CD4-positive, alpha-beta T cell treated with Interleukin-10 for 1 hour (primary cell): ENCODE data around the gene SLC29A1.
"Not testable (repeated sequence)": the region's sequence is repeated elsewhere in the genome, so short reads cannot be mapped to it uniquely, and the experiment has no call there.

Source experiments
- DNase-seq: peaks from one replicate; pipeline ENCODE4 v3.0.0-alpha.2; 2020

Gene SLC29A1

DNA sequence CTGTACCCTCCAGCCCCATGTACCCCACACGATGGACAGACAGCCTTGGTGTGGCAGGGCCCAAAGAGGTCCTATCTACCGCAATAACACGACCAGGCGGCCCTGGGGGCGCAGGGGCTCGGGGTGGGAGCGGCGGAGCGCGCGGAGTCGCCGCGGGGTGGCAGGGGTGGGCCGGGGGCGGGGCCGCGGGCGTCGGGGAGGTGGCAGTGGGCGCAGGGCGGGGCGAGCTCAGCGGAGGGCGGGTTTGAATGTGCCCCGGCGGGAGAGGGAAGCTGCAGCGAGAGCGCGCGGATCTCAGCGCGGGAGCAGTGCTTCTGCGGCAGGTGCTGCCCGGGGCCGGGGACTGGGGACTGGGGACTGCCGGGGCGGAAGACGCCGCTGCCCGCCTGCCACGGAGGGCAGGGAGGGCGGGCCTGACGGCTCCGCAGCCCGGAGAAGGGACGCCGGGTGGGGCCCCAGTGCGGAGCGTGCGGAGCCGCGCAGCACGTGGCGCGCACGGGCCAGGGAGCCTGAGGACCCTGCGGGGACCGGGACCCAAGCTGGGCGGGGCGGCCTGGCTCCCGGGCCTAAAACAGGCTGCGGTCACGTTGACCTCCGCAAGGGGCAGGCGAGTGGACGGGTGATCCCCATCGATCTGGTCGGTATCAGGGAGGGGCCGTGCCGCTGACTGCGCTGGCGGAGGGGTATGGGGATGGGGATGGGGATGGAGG, at the start of gene SLC29A1:
TSS of gene SLC29A1 (plus strand) at position 277 of the 710 bp plus-strand sequence. CDS start 3,719 bp downstream, outside the sequence.
- DNase-seq: peak; percentile 88

DNA sequence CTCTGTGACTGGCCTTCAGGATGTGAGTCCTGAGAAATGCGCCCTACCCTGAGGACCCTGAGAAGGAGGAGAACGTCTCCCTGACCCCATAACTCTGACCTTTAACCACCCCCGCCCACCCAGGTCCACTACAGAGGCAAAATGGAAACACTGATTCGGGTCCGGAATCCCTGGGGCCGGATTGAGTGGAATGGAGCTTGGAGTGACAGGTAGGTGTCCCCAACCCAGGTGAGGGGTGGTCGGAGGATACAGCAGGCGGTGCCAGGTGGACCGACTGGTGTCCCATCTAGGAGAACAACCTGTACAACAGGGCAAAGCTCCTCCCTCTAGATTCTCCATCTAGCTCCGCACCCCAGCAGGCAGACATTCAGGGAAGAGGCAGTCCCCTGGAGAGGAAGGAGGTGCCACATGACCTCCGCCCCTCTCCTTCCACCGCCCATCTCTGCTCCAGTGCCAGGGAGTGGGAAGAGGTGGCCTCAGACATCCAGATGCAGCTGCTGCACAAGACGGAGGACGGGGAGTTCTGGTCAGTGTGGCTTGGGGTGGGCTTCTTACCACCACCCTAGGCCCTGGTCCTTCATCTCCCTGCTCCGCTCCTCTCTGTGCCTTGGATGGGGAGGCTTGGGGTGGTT, 47.1 kb upstream of the SLC29A1 start:
- no peak for DNase-seq

DNA sequence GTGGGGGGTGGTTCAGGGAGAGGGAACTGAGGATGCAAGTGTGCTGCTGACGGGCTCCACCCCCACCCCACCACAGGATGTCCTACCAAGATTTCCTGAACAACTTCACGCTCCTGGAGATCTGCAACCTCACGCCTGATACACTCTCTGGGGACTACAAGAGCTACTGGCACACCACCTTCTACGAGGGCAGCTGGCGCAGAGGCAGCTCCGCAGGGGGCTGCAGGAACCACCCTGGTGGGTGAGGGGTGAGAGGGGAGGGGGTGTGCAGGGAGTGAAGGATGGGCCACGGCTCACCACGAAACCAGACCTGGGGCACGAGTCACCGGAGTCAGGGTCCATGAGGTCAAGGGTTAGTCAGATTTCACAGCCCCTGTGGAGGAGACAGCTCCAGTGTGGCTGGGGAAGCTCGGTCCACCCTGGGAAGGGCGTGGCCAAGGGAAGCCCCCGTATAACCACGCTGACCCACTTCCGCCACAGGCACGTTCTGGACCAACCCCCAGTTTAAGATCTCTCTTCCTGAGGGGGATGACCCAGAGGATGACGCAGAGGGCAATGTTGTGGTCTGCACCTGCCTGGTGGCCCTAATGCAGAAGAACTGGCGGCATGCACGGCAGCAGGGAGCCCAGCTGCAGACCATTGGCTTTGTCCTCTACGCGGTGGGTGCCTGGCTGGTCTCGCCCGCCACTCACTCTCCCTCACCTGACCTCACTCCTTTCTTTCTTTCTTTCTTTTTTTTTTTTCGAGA, 46.5 kb upstream of the SLC29A1 start:
- DNase-seq: peak; percentile 27

DNA sequence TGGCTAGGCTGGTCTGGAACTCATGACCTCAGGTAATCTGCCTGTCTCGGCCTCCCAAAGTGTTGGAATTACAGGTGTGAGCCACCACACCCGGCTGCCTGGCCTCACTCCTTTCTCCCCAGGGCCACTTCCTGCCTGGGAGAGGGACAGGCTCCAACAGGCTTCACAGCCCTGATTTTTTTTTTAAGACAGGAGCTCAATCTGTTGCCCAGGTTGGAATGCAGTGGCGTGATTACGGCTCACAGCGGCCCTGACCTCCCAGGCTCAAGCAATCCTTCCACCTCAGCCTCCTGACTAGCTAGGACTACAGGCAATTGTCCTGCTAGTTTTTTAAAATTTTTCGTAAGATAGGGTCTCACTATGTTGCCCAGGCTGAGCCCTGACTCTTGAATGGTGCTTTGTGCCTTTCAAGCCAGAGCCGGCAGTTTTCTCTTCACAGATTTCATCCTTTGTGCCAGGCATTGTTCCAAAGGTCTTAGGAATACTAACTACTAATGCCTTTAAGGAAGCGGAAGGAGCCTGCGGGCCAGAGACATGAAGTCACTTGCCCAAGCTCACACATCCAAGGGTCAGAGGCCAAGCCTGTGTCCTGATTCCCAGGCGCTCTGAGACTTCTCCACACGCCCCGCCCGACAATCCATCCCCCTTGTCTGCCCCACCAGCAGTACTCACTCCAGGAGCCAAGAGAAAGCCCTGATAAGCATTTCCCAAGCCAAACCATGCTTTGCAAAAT, 45.5 kb upstream of the SLC29A1 start:
- no peak for DNase-seq

DNA sequence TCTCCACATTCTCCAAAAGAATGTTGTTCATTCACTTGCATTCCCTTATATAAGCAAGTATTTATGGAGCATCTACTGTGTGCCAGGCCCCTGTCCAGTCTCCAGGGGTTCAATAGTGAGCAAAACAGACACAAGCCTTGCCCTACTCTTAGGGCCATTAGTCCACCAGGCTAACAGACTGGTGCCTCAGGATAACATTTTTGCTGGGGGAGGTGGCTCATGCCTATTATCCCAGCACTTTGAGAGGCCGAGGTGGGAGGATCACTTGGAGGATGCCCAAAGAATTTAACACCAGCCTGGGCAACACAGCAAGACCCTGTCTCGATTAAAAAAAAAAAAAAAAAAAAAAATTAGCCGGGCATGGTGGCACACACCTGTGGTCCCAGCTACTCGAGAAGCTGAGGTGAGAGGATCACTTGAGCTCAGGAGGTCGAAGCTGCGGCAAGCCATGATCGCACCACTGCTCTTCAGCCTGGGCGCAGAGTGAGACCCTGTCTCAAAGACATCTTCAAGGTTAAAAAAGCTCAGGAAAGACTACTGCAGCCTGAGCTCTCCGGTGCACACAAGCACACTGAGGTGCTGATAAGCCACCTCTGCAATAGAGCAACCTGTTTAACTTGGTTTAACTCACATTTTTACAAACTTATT, 44.8 kb upstream of the SLC29A1 start:
- no peak for DNase-seq

DNA sequence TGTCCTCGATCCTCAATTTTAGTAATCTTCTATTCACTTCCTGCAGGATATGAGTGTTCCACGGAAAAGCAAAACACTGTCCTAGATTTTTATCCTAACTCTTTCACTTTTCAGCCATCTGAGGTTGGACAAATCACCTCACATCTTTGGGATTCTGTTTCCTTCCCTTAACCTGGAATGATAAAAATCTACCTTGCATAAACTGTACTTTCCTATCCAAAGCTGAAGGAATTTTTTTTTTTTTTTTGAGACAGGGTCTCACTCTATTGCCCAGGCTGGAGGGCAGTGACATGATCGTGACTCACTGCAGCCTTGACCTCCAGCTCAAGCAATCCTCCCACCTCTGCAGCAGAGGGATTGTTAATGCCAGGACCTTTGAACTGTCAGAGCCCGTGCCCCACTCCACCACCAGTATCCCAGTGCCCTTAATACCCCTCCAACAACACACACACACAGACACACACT, 44.3 kb upstream of the SLC29A1 start:
- DNase-seq: no peak

DNA sequence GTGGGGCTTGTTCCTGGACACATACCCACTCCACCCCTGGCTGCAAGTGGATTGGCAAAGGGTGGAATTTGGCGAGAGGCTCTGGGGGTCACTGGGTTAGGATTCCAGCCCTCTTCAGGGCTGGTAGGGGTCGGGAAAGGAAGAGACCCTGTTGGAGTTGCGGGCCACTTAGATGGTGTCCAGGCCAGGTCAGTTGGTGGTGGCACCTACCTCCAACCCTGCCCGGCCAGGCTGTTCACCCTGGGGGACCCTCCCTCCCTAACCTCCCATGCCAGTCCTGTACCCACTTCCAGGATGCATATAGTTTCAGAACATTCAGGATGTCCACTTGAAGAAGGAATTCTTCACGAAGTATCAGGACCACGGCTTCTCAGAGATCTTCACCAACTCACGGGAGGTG, 43.7 kb upstream of the SLC29A1 start:
- DNase-seq: no peak

DNA sequence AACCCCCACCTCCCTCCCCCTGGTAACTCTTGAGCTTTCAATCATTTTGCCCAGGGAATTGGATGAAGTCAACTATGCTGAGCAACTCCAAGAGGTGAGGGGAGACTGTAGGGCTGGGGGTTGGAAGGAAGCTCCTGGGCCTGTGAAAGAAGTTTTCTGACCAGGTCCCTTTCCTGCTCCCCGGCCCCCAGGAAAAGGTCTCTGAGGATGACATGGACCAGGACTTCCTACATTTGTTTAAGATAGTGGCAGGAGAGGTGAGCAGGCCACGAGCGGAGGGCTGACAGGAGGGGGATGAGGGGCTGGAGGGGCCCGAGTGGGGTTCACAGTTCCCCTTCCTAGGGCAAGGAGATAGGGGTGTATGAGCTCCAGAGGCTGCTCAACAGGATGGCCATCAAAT, 43.0 kb upstream of the SLC29A1 start:
- no peak for DNase-seq

DNA sequence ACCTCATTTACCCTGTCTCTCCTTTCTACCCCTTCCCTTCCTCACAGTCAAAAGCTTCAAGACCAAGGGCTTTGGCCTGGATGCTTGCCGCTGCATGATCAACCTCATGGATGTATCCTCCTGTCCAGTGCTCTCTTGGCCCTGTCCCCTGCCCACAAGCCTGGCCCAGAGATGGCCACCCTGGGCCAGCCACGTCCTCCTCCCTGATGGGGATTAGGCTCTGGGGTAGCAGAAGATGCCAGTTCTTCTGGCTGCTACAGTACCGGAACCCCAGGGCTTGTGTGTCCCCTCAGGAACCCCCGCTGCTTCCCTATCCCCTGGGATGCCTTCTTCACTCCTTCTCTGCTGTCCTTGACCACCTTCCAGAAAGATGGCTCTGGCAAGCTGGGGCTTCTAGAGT, 42.5 kb upstream of the SLC29A1 start:
- DNase-seq: no peak

DNA sequence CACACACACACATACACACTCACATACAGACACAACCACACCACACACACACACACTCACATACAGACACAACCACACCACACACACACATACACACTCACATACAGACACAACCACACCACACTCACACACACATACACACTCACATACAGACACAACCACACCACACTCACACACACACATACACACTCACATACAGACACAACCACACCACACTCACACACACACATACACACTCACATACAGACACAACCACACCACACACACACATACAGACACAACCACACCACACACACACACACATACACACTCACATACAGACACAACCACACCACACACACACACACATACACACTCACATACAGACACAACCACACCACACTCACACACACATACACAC, 41.6 kb upstream of the SLC29A1 start:
- DNase-seq: not testable (repeated sequence)

DNA sequence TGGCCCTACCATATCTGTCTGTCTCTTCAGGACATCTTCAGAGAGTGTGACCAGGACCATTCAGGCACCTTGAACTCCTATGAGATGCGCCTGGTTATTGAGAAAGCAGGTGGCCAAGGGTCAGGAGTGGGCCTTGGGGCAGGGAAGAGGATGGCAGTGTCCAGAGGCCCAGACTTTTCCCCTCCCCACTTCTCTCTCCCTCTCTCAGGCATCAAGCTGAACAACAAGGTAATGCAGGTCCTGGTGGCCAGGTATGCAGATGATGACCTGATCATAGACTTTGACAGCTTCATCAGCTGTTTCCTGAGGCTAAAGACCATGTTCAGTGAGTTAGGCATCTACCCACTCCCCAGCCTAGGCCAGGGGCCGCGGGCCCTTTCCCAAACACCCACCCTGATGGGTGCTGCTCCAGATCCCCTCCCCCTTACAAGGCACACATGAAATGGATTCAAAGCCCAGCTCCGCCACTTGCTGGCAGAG, 40.4 kb upstream of the SLC29A1 start:
- no peak for DNase-seq

DNA sequence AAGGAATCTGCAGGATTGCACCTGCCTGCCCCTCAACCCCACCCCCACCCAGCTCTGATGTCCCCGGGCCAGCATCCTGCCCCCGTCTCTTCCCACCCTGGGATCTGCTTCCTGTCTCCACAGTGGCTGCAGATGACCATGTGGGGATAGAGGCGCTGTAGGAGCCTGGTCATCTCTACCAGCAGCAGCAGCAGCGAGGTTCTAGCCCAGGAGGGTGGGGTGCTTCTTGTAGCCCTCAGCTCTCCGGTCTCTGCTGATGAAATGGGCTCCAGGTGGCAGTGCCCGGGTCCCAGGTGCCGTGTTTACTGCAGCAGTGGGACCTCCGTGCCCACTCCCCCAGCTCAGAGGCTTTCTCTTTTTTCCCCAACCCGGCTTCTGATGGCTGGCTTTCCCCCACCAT, 39.6 kb upstream of the SLC29A1 start:
- no peak for DNase-seq

DNA sequence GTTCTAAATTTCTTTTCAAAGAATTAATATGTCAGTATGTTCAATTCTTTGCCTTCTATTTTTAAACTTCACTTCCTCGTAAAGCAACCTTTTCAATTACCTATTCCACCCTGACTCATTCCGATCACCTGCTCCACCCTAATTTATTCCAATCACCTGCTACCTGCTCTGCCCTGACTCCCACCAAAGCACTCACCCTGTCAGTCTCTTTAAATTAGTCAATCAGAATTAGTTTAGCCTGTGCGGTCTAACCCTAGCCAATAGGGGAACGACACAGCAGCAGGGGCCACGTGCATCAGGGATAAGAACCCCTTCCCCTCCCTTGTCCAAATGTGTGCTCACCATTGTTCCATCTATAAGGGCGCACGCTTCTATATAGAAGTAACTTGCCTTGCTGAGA, 38.0 kb upstream of the SLC29A1 start:
- not testable (repeated sequence) for DNase-seq

DNA sequence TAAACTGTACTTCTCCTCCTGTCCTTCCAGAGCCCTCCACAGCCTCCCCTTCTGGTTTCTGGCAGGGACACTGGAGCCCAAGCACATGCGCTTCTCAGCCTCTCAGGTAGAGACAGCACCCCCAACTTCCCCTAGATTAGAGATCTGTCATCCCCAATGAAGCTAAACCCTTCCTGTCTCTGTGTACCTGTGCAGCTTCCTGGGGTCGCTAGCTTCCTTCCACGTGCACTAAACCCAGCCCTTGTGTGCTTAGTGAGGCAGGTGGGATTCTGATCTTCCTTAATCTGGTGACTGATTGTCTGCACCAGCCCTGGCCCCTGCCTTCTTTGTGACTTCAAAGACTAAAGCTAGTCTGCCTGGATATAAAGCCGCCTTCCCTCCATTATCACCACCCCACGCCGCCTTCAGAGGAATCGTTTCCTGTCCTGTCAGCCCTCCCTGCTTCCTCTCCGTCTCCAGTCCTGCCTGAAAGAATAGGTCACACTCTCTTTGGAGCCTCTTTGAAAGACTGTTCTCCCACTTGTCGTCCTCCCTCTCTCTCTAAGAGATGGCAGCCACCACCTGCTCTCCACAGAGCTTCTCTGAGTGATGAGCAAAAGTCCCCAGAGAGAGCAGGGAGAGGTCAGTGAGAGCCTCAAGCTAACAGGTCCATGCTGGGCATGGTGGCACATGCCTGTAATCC, 37.3 kb upstream of the SLC29A1 start:
- no peak for DNase-seq

DNA sequence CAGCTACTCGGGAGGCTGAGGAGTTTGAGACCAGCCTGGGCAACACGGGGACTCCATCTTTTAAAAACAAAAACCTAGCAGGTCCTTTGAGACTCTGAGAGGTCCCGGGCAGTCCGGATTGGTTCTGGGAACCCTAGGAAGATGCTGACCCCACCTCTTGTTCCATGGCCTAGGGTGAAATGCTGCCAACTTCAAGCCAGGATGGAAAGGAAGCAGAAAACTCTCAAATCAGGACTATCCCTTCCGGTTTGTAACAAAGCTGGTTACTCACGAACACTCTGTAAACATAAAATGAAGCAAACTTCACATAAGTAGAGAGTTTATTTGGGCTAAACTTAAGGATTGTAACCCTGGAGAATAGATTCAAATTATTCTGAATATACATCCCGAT, 36.8 kb upstream of the SLC29A1 start:
- no peak for DNase-seq

DNA sequence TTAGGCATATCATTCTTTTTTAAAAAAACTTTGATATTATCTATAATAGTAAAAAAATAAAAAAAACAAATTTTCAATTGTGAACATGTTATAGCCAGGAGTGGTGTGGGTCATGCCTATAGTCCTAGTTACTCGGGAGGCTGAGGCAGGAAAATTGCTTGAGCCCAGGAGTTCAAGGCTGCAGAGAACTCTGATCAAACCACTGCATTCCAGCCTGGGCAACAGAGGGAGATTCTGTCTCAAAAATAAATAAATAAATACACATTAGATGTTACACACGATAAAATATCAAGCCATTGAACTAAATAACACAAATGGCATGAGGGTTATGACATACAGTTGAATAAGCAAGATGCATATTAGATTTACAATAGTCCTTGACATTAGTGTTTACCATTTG, 34.6 kb upstream of the SLC29A1 start:
- no peak for DNase-seq

DNA sequence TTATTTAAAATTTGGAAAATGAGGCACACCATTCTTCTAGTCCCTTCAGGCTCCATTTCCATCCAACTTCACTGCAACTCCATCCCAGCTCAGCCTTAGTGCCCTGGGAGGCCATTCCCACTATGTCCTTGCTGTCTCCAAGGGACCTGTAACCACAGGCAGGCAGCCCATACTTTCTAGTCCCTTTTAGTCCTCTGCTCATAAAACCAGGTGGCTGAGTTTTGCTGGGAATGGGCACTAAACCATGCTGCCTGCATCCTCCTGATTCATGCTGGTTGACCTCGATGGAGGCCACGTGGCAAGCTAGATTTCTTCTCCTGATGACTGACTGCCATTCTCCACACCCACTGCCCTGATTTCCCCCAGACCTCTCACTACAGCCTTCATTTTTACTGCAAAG, 34.1 kb upstream of the SLC29A1 start:
- no peak for DNase-seq

DNA sequence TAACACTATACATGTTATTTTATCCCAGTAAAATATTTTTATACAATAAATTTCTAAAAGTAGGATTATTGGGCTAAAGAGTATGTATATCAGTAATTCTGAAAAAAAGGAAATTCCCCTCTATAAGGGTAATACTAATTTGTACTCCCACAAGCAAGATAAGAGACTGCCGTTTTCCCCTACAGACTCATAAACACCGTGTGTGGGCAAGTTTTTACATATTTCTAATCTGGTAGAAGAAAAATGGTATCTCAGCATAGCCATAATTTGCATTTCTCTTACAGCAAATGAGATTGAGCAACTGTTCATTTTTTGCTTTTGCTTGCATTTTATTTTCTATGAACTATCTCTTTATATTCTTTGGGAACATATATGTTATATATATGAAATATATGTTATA, 32.7 kb upstream of the SLC29A1 start:
- DNase-seq: no peak

DNA sequence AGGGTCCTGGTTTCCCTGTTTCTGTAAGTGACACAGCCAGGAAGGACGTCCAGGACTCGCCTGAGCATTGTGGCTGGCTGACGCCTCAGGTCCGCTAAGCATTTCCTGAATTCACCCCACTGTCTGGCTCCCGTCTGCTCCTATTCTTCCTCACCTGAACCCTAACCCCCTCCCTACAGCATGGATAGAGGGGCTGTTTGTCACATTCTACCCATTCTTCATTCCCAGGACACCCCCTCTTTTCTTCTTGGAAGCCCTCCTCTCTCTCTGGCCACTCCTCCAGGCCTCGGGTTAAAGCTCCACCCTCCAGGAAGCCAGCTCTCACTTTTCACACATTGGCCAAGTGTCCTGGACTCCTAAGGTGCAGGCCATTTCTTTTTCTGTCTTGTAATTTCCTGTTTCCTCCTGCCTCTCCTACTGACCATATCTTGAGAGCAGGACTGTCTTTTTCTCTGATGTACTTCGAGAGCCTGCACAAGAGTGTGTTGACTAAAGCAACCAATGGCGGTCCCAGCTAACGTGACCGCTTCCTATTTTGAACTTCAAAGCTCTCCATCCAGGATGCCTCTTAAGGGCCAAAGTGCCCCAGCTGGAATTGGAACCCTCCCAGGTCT, 30.9 kb upstream of the SLC29A1 start:
- DNase-seq: no peak

DNA sequence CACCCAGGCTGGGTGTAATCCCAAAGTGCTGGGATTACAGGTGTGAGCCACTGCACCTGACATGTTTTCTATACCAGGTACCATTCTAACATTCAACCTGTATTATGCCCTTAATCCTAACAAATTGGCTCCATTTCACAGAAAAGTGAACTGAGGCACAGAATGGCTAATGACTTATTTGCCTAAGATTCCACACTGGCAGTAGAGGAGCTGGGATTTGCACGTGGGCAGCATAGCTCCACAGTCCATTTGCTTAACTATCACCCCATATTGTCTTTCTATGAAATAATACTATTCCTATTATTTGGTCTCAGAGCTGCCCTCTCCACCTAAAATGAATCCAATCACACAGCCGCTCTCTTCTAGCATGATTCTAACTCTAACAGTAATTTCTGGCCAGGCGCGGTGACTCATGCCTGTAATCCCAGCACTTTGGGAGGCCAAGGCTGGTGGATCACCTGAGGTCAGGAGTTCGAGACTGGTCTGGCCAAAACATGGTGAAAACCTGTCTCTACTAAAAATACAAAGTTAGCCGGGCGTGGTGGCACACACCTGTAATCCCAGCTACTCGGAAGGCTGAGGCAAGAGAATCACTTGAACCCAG, 30.0 kb upstream of the SLC29A1 start:
- DNase-seq: no peak

DNA sequence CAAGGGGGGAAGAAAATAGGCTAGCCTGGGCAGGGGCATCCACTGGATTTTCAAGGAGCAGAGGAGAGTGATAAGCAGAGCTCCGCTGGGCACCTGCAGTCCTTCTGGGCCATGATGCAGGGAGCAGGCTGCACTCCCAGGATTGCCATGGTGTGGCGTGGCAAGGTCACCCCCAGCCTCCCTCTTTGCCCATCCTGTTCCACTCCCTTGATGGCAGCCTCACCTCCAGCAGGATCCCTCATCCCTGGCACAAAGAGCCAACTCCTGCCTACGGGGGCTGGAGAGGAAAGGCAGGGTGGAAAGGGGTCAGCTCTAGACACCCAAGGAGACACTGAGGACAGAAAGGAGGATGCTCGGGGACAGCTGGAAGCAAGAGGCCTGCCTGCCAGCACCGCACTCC, 29.1 kb upstream of the SLC29A1 start:
- no peak for DNase-seq
